HEK293T (cell line): ENCODE results near the gene FRMD5.

Experiments
- CTBP1 ChIP-seq: fragments of 450-650 bp; IDR thresholded peaks from 2 replicates; pipeline ENCODE4 v1.6.1; 2016; ENCODE audit warnings: borderline replicate concordance
- FOXM1 ChIP-seq: fragments of 450-650 bp; IDR thresholded peaks from 2 replicates; pipeline ENCODE4 v1.6.1; 2017; ENCODE audit warnings: mild to moderate bottlenecking, borderline replicate concordance
- HDGF ChIP-seq: fragments of 450-650 bp; IDR thresholded peaks from 2 replicates; pipeline ENCODE4 v1.6.1; 2017; ENCODE audit warnings: antibody characterized with exemption, borderline replicate concordance
- NFRKB ChIP-seq: fragments of 450-650 bp; IDR thresholded peaks from 2 replicates; pipeline ENCODE4 v1.6.1; 2016; ENCODE audit warnings: mild to moderate bottlenecking, moderate library complexity

- TF ChIP-seq CTBP1 (no peak), HDGF (no peak), NFRKB (no peak), FOXM1 (no peak)
Measured at GRCh38 chr15:44199393-44199792, 4.3 kb upstream of the FRMD5 start.
